Putamen (tissue), 1 donor: ENCODE data around the gene KCNH3.

Experiments
- DNase-seq: peaks from one replicate; pipeline ENCODE4 v3.0.0-alpha.2; 2016; ENCODE audit warnings: low spot score

KCNH3 gene

DNA sequence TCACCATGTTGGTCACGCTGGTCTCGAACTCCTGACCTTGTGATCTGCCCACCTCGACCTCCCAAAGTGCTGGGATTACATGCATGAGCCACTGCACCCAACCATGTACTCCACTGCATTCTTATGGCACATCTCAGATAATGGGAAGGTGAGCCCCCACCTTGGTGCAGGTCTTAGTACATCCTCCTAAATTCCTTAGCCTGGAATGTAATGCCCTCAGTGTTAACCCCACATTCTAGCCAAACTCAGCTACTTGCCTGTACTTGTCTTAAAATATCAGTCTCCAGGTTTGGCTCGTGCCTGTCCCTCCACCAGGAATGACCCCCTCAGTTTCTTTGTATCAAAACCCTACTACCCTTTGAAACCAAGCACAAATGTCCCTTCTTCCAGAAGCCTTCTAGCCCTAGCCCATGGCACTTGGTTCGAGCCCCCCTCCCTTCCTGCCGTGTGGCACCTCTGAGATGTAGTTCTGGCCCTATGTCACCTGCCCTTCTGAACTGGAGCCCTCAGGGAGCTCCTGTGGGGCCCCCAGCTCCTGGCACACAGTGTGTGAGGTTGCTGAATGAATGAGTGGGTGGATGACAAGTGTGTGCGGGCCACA is 8.4 kb downstream of the KCNH3 start:
- no peak for DNase-seq

DNA sequence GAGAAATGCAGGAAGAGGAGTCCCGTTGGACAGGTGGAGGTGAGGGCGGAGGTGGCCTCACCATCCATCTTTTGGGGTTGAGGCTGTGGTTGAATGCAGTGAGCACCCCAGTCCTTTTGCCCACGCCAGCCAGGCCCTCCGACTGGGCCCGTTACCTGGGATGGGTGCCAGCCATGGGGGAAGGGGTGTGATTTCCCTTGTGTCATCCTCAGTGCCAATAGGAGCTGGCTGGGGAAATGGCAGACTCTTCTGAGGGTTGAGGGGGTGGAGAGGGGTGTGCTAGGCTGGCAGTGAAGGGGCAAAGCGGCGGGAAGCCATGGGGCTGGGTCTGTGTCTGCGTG is 9.6 kb downstream of the KCNH3 start:
- DNase-seq: no peak

DNA sequence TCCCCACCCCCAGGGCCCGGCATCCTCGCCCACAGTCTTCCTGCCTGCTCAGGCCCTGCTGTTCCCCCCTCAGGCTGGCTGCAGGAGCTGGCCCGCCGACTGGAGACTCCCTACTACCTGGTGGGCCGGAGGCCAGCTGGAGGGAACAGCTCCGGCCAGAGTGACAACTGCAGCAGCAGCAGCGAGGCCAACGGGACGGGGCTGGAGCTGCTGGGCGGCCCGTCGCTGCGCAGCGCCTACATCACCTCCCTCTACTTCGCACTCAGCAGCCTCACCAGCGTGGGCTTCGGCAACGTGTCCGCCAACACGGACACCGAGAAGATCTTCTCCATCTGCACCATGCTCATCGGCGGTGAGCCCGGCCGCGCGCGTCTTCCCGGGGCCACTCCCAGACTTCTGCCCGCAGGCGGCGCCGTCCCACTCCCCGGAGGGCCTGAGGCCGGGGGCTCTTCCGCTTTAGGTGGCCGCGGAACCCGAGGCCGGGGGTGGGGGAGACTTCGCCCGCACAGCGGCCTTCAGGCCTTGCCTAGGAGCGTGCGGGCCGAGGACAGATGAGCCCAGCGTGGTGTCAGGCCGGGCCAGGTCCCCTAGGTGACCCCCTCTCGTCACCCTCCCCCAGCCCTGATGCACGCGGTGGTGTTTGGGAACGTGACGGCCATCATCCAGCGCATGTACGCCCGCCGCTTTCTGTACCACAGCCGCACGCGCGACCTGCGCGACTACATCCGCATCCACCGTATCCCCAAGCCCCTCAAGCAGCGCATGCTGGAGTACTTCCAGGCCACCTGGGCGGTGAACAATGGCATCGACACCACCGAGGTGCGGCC is 10.2 kb downstream of the KCNH3 start:
- no peak for DNase-seq

DNA sequence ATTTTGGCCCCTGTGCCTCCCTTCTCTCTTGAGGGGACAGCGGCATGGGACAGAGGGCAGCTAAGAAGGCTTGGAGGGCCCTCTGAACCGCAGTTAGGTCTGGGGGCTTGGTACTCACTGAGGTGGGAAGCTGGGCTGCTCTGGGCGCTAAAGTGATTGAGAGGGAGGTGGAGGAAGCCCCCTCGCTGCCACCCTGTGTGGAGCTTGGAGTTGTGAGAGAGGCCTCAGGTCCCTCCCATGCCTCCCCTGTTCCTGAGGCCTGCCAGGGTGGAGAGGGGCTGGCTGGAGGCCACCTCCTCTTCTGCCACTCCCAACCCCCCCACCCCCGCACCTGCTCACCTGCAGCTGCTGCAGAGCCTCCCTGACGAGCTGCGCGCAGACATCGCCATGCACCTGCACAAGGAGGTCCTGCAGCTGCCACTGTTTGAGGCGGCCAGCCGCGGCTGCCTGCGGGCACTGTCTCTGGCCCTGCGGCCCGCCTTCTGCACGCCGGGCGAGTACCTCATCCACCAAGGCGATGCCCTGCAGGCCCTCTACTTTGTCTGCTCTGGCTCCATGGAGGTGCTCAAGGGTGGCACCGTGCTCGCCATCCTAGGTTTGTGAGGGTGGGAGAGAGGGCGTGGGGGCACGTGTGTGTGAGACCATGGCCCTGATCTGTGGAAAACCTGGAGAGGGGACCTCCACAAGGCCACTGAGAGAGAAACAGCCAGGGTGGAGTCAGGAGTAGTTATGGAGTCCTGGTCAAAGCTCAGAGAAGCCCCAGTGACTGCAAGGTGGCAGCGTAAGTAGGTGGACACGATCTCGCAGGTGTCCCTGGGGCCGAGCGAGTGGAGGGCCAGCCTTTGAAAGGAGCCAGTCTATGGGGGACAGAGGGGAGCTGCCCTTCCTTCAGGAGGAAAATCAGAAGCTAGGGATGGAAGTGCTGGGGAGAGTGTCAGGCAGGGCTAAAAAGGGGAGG is 11.2 kb downstream of the KCNH3 start:
- no peak for DNase-seq

DNA sequence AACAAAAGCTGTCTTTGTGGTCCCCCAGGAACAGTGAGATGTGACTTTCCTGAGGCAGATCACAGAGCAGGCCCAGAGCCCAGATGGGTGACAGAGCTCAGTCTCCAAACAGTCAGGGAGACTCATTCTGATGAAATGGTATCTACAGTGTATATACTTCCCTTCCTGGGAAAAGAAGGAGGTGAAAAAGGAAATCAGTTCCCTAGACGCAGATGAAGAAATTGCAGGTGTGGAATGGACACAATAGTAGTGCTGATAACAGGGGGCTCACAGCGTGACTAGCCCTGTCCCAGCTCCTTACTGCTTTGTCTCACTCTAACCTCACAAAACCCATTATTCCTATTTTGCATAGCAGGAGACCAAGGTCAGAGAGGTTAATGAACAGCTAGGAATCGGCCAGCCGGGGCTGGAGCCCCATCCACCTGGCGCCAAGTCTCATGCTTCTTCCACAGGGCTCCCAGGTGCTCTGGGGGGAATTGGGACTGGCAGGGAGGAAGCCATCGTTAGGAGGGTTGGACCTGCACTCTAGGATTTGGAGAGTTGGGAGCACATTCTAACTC is 11.9 kb downstream of the KCNH3 start:
- DNase-seq: no peak

DNA sequence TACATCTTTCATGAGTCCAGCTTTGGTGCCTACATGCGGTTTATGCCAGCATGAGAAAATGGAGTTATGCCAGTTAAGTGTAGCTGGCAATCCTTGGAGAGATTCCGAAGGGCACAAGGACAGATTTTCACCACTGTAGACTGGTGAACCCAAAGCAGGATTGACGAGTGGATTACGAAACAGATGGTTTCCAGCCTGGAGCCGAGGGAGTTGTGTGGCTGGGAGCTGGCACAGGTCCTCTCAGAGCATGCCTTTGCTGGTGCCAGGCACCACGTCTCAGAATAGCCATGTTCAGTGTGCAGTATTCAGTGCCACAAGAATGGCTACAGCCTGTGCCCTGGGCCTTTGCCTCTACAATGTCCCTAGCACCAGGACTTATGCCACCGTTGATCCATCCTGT is 13.2 kb downstream of the KCNH3 start:
- DNase-seq: no peak

DNA sequence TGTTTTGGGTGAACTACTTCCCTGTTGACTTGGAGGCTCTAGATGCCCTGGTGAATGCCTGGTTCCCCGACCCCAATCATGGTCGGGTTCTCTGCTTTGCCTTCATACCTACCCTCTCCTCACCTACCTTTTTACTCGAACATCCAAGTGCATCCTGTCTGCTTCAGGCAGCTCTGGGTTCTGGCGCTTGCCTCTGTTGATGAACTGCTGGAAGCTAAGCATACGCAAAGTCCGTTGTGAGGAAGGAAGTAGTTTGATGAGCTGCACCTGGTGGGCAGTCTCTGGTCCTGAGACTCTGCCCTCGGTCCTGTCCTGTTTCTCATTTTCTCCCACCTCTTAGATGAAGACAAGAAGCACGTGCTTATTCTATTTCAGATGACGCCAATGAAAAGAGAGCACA is 13.6 kb downstream of the KCNH3 start:
- DNase-seq: no peak

DNA sequence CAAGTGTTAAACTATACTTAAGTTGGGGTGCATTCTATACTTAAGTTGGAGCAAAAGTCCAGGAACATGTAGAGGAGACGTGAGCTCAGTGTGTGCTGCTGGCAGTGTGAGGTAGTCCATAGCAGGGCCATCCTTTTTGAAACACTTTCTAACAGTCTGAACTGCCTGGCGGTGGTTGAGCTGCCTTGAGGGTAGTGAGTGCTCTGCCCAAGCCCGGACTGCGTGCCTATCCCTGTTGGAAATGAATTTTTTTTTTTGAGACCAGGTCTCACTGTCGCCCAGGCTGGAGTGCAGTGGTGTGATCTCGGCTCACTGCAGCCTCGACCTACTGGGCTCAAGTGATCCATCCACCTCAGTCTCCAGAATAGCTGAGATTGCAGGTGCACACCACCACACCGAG is 14.1 kb downstream of the KCNH3 start:
- no peak for DNase-seq

DNA sequence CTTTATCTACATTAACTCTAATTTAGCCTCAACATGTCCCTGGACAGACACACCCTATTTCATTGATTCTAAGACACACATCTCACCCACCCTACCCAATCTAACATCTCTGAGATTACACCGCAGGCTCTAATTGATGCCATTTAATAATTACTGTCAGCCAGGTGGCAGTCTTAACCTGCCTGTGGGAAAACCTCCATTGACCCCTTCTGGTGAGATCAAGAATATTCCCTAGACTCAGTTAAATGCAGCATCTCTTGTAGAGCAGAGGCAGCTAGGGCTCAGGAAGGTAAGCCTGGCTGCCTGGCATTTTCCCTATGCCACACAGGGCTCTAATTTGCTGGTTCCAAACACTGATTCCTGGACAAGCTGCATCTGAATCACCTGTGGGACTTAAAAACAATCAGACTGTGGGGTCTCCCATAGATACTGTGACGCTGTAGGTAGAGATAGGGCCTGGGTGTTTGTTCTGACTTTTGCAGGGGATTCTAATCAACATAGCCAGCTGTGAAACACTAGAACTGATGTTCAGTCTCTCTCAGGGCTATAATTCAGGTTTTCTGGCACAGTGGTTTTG is 14.8 kb downstream of the KCNH3 start:
- peak; percentile 54 for DNase-seq

DNA sequence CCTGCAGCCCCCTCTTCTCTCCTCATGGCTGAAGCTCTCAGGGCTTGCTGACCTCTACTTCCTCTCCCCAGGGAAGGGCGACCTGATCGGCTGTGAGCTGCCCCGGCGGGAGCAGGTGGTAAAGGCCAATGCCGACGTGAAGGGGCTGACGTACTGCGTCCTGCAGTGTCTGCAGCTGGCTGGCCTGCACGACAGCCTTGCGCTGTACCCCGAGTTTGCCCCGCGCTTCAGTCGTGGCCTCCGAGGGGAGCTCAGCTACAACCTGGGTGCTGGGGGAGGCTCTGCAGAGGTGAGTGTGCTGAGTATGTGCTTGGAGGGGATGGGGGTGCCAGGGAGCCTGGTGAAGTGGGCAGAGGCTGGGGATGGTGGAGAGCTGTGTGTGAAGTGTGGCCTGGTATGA is 15.4 kb downstream of the KCNH3 start:
- DNase-seq: no peak

DNA sequence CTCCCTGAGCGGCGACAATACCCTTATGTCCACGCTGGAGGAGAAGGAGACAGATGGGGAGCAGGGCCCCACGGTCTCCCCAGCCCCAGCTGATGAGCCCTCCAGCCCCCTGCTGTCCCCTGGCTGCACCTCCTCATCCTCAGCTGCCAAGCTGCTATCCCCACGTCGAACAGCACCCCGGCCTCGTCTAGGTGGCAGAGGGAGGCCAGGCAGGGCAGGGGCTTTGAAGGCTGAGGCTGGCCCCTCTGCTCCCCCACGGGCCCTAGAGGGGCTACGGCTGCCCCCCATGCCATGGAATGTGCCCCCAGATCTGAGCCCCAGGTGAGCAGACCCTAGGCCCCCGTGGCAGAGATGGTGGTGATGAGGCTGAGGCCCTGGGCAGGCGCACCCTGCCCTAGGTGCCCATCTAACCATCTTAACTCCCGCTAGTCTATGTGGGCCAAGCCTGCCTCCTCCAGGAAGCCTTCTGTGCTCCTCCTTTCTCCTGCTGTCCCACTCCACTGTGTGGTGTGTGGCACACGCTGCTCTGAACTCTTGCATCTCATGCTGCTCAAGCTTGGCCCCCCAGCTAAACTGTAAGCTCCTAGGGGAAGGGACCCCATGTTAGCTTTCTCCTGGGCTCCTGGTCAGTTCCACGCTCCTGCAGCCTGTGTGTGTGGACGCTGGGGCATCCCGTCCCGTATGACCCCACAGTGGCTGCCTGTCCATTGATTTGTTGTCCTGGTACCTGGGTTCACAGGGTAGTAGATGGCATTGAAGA is 17.0 kb downstream of the KCNH3 start:
- no peak for DNase-seq

DNA sequence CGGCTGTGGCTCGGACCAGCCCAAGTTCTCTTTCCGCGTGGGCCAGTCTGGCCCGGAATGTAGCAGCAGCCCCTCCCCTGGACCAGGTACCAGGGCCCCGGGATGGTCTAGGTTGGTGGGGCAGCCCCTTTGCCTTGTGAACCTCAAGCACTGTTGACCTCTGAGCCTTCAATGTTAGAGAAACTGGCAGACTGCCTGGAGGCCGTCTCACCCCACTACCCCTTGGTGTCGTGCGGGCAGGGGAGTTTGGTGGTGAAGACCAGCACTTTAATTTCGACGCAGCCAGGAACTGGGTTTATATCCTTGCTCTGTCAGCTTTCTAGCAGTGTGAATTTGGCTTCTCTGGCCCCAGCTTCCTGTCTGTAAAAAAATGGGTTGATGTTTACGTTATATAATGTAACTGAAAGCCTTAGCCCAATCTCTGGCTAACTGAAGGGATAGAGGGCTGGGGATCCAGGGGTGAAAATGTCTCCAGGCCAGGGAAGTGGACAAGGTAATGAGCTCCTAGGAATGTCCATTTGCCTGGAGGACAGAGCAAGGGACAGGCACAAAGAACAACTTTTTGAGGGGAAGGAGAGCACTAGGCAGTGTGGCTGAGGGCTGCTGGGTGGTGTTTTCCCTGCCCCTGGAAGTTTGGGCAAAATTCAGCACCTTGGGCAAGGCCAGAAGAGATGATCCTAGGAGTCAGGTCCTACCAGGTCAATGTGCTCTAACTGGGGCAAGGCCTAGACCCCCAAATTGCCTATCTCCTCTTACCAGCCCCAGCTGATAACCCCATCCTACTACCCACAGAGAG is 17.8 kb downstream of the KCNH3 start:
- DNase-seq: no peak

DNA sequence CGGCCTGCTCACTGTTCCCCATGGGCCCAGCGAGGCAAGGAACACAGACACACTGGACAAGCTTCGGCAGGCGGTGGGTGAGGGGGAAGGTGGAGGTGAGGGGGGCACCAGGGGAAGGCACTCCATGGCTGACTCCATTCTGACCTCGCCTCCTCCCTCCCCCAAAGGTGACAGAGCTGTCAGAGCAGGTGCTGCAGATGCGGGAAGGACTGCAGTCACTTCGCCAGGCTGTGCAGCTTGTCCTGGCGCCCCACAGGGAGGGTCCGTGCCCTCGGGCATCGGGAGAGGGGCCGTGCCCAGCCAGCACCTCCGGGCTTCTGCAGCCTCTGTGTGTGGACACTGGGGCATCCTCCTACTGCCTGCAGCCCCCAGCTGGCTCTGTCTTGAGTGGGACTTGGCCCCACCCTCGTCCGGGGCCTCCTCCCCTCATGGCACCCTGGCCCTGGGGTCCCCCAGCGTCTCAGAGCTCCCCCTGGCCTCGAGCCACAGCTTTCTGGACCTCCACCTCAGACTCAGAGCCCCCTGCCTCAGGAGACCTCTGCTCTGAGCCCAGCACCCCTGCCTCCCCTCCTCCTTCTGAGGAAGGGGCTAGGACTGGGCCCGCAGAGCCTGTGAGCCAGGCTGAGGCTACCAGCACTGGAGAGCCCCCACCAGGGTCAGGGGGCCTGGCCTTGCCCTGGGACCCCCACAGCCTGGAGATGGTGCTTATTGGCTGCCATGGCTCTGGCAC is 18.5 kb downstream of the KCNH3 start:
- DNase-seq: no peak

DNA sequence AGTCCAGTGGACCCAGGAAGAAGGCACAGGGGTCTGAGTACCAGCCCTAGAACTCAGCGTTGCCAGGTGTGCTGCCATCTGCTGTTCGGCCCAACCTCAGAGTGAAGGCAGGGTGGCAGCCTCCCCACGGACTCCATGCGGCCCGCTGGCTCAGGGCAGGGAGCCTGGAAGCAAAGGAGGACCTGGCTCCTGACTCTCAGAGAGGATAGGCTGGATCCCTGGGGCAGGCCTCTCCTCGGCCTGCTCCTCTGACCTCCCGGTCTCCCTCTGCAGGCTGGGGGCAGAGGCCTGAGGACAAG is 19.0 kb downstream of the KCNH3 start:
- no peak for DNase-seq

DNA sequence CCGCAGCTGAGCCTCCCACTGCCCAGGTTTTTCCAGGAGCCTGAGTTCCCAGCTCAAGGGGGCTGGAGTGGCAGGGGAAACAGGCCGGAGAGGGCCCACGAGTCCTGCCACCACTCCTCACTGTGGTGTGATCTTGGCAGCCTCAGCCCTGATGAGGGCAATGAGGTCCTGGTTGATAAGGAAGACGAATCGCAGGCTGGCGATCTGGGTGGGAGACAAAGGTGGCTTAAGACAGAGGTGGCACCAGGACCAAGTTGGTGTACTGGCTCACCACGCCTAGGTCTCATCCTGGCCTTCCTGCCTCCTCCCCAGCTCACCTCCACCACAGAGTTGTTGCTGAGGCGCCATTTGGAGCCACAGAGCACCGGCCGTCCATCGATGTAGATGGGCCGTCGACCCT is 19.7 kb downstream of the KCNH3 start:
- DNase-seq: no peak

DNA sequence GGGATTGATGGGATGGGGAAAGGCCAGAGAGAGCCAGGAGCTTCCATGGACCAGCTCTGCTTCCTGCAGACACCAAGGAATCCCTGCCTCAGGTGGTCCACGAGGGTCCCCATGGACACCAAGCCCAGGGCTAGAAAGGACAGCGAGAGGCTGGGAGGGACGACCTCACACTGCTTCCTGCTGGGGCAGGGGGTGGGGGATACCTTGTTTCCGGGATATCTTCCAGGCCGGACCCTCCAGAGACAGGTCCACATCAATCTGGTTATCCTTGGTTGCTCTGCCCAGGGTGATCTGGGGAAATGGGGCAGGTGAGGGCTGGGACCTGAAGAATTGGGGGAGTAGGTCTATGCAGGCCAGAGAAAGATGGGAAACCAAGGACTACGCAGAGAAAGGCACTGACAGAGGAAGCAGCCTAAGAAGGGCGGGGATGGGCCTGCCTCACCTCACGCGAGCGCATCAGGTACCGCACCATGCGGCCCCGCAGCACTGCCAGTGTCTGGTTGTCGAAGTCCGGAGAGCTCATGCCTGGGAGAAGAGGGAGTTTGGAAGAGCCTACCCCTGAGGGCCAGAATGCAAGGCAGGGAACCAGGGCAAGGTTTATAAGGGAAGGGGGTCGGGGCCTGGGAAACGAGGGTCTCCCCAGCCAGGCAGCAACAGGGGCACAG is 20.3 kb downstream of the KCNH3 start:
- no peak for DNase-seq

DNA sequence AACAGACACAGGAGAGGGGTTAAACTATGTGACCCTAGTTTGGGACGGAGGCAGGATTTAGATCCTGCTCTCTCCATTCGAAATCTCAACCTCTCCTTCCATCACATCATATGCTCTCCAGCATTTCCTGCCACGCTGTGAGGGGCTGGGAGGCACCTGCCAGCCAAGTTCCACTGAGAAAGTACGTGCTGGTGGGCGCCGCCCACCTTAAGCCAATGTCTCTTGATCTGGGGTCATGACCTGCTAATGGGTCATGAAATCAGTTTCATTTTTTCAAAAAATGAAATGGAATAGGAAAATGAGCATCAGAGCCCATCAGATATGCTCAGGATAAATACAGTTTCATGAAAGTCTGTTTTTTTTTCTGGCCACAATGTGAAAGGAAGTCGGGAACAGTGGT is 21.9 kb downstream of the KCNH3 start:
- no peak for DNase-seq

DNA sequence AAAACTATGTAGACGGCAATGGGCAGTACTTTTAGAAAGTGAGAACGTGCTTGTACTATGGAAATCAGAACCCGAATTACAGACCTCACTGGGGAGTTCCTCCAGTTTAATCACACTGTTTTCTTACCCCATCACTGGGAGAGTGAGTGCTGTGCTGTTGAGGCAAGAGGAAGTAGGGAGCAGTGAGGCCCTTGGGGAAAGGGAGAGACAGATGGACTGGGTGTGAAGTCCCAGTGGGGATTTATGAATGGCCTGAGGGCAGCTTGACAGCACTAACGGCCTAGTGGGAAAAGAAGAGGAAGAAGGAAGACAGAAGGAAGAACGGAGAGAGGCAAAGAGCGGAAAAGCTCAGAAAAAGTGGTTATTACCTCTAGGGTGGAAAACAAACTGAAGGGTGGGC is 23.4 kb downstream of the KCNH3 start:
- no peak for DNase-seq

DNA sequence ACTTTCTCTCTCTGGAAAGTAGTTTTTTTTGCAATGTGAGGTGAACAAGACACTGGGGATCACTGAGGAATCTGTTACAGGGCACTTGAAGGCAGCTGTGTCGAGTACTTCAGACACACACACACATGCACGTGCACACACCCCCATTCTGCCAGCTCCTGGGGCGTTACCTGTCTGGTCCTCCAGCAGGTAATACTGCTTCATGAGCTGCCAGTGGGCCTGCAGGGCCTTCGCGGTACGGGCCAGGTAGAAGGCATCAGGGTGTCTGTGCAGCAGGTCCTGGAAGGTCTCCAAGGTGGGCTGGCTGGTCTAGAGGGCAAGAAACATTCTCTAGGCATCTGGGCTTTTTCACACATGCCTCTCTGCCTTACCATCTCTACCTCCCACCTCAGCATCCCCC is 24.0 kb downstream of the KCNH3 start:
- no peak for DNase-seq
